ENCODE data around the gene CNTN6. TPM values are rescaled to one million over a fixed set of nuclear protein-coding genes. Genes with fewer than 3 reads are reported as not detected.

CNTN6 gene
- total RNA-seq, 4 donors from 2014 or later, result 7.7 to 16.4 (median 8.9) TPM

GRCh38 chr3:1348547-1348946 lies 255.7 kb downstream of the CNTN6 start:
- TF ChIP-seq CTCF (IDR thresholded peaks at IDR 0.05) (no peak), POLR2A (IDR thresholded peaks at IDR 0.05) (no peak)
- Histone ChIP-seq H3K27ac (no peak overlapping the region), H3K27me3 (no peaks in the 10 kb centered on the region), H3K9me3 (no peaks in the 10 kb centered on the region), H3K36me3 (no peaks in the 10 kb centered on the region), H3K4me1 (no peaks in the 10 kb centered on the region), H3K4me3 (replicated peaks in 1 of 3) (no peak overlapping the region)
- no peak for DNase-seq
- intact Hi-C loops (cut with DNase I), result no loop called here
- WGBS, 2 donors, result 91 to 93% methylated on average over 3 of the region's 3 CpGs

GRCh38 chr3:1350885-1351284 lies 258.1 kb downstream of the CNTN6 start:
- Histone ChIP-seq H3K36me3 (no peaks in the 10 kb centered on the region), H3K9me3 (no peaks in the 10 kb centered on the region), H3K4me3 (replicated peaks in 1 of 3) (no peak overlapping the region), H3K27me3 (no peaks in the 10 kb centered on the region), H3K27ac (no peak overlapping the region), H3K4me1 (no peaks in the 10 kb centered on the region)
- WGBS, 2 donors, result 79 to 83% methylated on average over 3 of the region's 3 CpGs
- DNase-seq, result no peak
- TF ChIP-seq CTCF (IDR thresholded peaks at IDR 0.05) (no peak), POLR2A (IDR thresholded peaks at IDR 0.05) (no peak)
- intact Hi-C loops (cut with DNase I), result no loop called here

GRCh38 chr3:1355691-1356090 lies 262.9 kb downstream of the CNTN6 start:
- TF ChIP-seq CTCF (IDR thresholded peaks at IDR 0.05) (no peak), POLR2A (IDR thresholded peaks at IDR 0.05) (no peak)
- intact Hi-C loops (cut with DNase I), result no loop called here
- no peaks in the 10 kb centered on the region for H3K9me3 ChIP-seq
- no peak for DNase-seq
- H3K4me3 ChIP-seq (replicated peaks in 1 of 3), result no peak overlapping the region
- no peak overlapping the region for H3K27ac ChIP-seq
- H3K27me3 ChIP-seq, result no peaks in the 10 kb centered on the region
- no peaks in the 10 kb centered on the region for H3K4me1 ChIP-seq
- H3K36me3 ChIP-seq, result no peaks in the 10 kb centered on the region
- whole genome bisulfite sequencing, 2 donors, result 75 to 78% methylated on average over 3 of the region's 3 CpGs

- no peak for TF ChIP-seq CTCF (IDR thresholded peaks at IDR 0.05)
- no peak for TF ChIP-seq POLR2A (IDR thresholded peaks at IDR 0.05)
- 86 to 91% methylated on average over 3 of the region's 3 CpGs for WGBS, 2 donors
- Histone ChIP-seq H3K9me3 (no peaks in the 10 kb centered on the region), H3K27me3 (no peaks in the 10 kb centered on the region), H3K4me1 (no peaks in the 10 kb centered on the region), H3K36me3 (no peaks in the 10 kb centered on the region), H3K27ac (no peak overlapping the region), H3K4me3 (replicated peaks in 1 of 3) (no peak overlapping the region)
- intact Hi-C loops (cut with DNase I), result no loop called here
- no peak for DNase-seq
Measured at GRCh38 chr3:1356101-1356500, 263.3 kb downstream of the CNTN6 start.

- DNase-seq, result no peak
- no peak for TF ChIP-seq CTCF (IDR thresholded peaks at IDR 0.05)
- no peak for TF ChIP-seq POLR2A (IDR thresholded peaks at IDR 0.05)
- no peaks in the 10 kb centered on the region for H3K27me3 ChIP-seq
- 90 to 93% methylated on average over 2 of the region's 2 CpGs for WGBS, 2 donors
- no peak overlapping the region for H3K27ac ChIP-seq
- H3K36me3 ChIP-seq, result no peaks in the 10 kb centered on the region
- H3K9me3 ChIP-seq, result no peaks in the 10 kb centered on the region
- intact Hi-C loops (cut with DNase I), result no loop called here
- no peak overlapping the region for H3K4me3 ChIP-seq (replicated peaks in 1 of 3)
- H3K4me1 ChIP-seq, result no peaks in the 10 kb centered on the region
Measured at GRCh38 chr3:1365528-1365927, 272.7 kb downstream of the CNTN6 start.
